Tibial artery (tissue), 4 donors: Measurements from ENCODE around the gene PCGF5.
"Not testable (repeated sequence)": the region's sequence is repeated elsewhere in the genome, so short reads cannot be mapped to it uniquely, and the experiment has no call there.

Source experiments
- DNase-seq, 2 donors: peaks; one replicate each; pipeline ENCODE4 v3.0.0-alpha.2; 2019
- H3K27ac ChIP-seq, 2 donors: fragments of 200-600 bp; sonication (generic) in 1 of 2; 1 replicate in 1 of 2; 2 replicates in 1 of 2; pipeline ENCODE4 v1.5.1; 2018 to 2019; ENCODE audit warnings: mild to moderate bottlenecking in 1 of 2
- H3K27me3 ChIP-seq, 2 donors: fragments of 200-600 bp; sonication (generic) in 1 of 2; one replicate each; pipeline versions ENCODE4 v1.5.1 to v1.6.0; 2016 to 2019
- H3K36me3 ChIP-seq, 3 donors: fragments of 200-600 bp; sonication (generic) in 2 of 3; one replicate each; pipeline ENCODE4 v1.5.1; 2016 to 2019; ENCODE audit warnings: mild to moderate bottlenecking in 2 of 3
- H3K4me1 ChIP-seq, 4 donors: fragments of 200-600 bp; sonication (generic) in 2 of 4; 1 replicate in 3 of 4; 2 replicates in 1 of 4; pipeline ENCODE4 v1.5.1; 2016 to 2019
- H3K4me3 ChIP-seq, 2 donors: fragments of 200-600 bp; sonication (generic) in 1 of 2; 1 replicate in 1 of 2; 2 replicates in 1 of 2; pipeline ENCODE4 v1.5.1; 2018 to 2019; ENCODE audit warnings: mild to moderate bottlenecking in 2 of 2
- H3K9me3 ChIP-seq, 3 donors: fragments of 200-600 bp; sonication (generic) in 1 of 3; one replicate each; pipeline ENCODE4 v1.5.1; 2016 to 2019
- intact Hi-C: fragments of 100-400 bp; cut with DNase I; formaldehyde crosslinking; loops from one replicate; pipeline ENCODE4 v1.15.0; 2023; ENCODE audit warnings: low total_unique reads
- TF ChIP-seq, protein P1 (sequence below), 2 experiments: fragments of 200-600 bp in 1 of 2; fragments of 450-650 bp in 1 of 2; IDR thresholded peaks; one replicate each; pipeline ENCODE4 v1.5.1; 2017 to 2019; ENCODE audit warnings: antibody characterized with exemption in 2 of 2, mild to moderate bottlenecking in 1 of 2, moderate library complexity in 1 of 2

PCGF5 gene

DNA sequence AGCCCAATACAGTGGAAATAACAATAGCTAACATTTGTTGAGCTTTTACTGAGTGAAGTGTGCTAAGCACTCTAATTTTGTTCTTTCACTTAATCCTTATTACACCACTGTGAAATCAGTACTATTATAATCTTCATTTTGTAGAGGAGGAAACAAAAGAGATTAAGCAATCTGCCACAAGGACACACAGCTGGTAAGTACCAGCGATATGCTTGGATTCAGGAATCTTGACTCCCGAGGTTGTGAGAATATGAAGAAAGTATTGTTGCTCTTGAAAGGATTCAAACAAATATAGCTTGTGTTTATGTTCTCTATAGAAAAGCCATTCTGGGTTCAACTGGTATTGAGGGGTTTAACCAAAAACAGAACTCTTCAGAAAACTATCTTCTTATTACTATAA lies 96.0 kb downstream of the PCGF5 start:
- H3K27ac ChIP-seq, result no peak overlapping the region
- TF ChIP-seq, protein P1, sequence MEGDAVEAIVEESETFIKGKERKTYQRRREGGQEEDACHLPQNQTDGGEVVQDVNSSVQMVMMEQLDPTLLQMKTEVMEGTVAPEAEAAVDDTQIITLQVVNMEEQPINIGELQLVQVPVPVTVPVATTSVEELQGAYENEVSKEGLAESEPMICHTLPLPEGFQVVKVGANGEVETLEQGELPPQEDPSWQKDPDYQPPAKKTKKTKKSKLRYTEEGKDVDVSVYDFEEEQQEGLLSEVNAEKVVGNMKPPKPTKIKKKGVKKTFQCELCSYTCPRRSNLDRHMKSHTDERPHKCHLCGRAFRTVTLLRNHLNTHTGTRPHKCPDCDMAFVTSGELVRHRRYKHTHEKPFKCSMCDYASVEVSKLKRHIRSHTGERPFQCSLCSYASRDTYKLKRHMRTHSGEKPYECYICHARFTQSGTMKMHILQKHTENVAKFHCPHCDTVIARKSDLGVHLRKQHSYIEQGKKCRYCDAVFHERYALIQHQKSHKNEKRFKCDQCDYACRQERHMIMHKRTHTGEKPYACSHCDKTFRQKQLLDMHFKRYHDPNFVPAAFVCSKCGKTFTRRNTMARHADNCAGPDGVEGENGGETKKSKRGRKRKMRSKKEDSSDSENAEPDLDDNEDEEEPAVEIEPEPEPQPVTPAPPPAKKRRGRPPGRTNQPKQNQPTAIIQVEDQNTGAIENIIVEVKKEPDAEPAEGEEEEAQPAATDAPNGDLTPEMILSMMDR (IDR thresholded peaks at IDR 0.05), result no peak
- DNase-seq, result no peak

DNA sequence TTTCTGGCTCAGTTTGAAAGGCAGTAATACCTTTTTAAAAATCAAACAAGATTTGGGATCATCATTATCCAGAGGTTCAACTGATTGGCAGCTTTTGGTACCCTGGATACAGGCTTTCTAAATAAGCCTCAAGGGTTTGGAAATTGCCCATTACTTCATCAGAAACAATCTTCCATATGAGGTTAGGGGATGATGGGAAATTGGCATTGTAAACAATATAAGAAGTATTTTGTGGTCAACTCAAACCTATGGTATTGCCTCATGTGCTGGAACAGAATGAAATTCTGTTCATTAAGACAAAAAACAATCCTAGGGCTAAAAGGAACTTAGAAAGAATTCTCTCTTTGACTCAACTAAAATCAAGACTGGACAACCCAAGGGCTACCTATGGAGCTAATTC lies 97.1 kb downstream of the PCGF5 start:
- Histone ChIP-seq H3K4me1 (no peaks in the 10 kb centered on the region), H3K9me3 (no peaks in the 10 kb centered on the region), H3K36me3 (no peaks in the 10 kb centered on the region), H3K27ac (no peak overlapping the region), H3K27me3 (no peaks in the 10 kb centered on the region), H3K4me3 (no peak overlapping the region)
- intact Hi-C loops, result no loop called here
- no peak for DNase-seq
- TF ChIP-seq, protein P1 (IDR thresholded peaks at IDR 0.05), result no peak

More for the DNA sequence above, 96.0 kb downstream of the PCGF5 start:
- H3K36me3 ChIP-seq, result no peaks in the 10 kb centered on the region
- H3K27me3 ChIP-seq, result no peaks in the 10 kb centered on the region
- no peak overlapping the region for H3K4me3 ChIP-seq
- no peaks in the 10 kb centered on the region for H3K4me1 ChIP-seq
- H3K9me3 ChIP-seq, result no peaks in the 10 kb centered on the region
- intact Hi-C loops, result no loop called here

DNA sequence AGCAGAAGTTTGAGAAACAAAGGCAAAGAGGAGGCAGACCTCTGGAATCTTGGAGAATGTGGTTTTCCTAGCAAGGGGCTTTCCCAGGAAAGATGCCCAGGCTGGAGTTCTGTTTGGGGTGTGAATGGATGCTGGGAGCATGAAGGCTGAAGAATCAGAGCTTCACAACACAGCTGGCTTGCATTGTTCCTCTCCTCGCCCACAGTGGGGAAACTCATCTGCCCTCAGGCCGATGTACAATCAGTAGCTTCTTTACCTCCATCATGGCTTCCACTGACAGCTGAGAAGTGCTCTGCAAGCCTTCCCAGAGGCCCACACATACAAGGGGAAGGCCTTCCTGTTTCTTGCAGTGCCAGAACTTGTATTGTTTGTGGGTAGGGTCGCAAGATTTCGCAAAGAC lies 98.9 kb downstream of the PCGF5 start:
- TF ChIP-seq, protein P1 (IDR thresholded peaks at IDR 0.05), result no peak
- H3K9me3 ChIP-seq, result no peaks in the 10 kb centered on the region
- intact Hi-C loops, result no loop called here
- no peaks in the 10 kb centered on the region for H3K27me3 ChIP-seq
- DNase-seq, result no peak
- no peak overlapping the region for H3K27ac ChIP-seq
- H3K4me1 ChIP-seq, result no peaks in the 10 kb centered on the region
- no peak overlapping the region for H3K4me3 ChIP-seq
- H3K36me3 ChIP-seq, result no peaks in the 10 kb centered on the region

DNA sequence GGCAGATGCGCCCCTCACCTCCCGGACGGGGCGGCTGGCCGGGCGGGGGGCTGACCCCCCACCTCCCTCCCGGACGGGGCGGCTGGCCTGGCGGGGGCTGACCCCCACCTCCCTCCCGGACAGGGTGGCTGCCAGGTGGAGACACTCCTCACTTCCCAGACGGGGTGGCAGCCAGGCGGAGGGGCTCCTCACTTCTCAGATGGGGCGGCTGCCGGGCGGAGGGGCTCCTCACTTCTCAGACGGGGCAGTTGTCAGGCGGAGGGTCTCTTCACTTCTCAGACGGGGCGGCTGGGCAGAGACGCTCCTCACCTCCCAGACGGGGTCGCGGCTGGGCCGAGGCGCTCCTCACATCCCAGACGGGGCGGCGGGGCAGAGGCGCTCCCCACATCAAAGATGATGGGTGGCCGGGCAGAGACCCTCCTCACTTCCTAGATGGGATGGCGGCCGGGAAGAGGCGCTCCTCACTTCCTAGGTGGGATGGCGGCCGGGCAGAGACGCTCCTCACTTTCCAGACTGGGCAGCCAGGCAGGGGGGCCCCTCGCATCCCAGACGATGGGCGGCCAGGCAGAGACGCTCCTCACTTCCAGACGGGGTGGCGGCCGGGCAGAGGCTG lies 102.9 kb downstream of the PCGF5 start:
- DNase-seq, H3K4me1 ChIP-seq, H3K4me3 ChIP-seq, intact Hi-C loops, H3K27ac ChIP-seq, H3K36me3 ChIP-seq, H3K9me3 ChIP-seq, H3K27me3 ChIP-seq: not testable (repeated sequence)

DNA sequence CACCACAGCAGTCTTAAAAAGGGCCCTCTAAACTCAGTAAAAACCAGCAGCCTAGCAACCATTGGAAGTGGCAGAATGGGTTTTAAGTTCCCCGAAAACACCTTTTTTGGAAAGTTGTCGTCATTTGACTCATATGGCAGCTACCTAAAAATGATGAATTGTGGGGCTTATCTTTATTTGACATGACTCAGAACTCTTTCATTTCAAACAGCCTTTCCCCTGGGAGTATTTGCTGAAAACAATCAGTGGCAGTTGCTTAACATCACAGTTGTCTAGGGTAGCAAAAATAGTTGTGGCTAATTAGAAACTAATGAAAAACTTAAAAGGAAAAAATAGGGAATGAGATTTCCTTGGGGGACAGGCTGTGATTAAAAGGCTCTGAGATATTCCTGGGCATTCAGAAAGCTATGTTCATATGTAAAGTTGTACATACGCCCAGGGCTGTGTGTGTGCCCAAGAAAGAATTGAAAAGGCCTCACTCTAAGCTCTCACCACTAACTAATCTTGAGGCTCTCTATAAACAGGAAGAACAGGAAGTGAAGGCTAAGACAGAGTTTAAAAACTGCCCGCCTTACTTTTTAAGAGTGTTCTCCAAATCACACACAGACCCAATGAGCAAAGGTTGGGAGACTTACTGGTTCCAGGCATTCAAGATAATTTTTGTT lies 108.0 kb downstream of the PCGF5 start:
- no peak overlapping the region for H3K4me3 ChIP-seq
- TF ChIP-seq, protein P1 (IDR thresholded peaks at IDR 0.05), result no peak
- intact Hi-C loops, result no loop called here
- no peak for DNase-seq
- H3K36me3 ChIP-seq, result no peaks in the 10 kb centered on the region
- no peaks in the 10 kb centered on the region for H3K4me1 ChIP-seq
- H3K9me3 ChIP-seq, result no peaks in the 10 kb centered on the region
- H3K27ac ChIP-seq, result no peak overlapping the region
- H3K27me3 ChIP-seq, result no peaks in the 10 kb centered on the region
